GM10248 (cell line): ENCODE measurements around the gene STAT4.

Experiments used
- CTCF ChIA-PET: fragments of 300-600 bp; sonication (Branson Sonifier 250); formaldehyde crosslinking; extraction: SDS; loops from one replicate; lab custom pipeline; 2021; ENCODE audit warnings: antibody characterized with exemption; lab: Yijun Ruan, JAX
- POLR2A ChIA-PET: fragments of 350-650 bp; sonication (Branson Sonifier 250); formaldehyde crosslinking; extraction: SDS; loops from one replicate; lab custom pipeline; 2020; ENCODE audit warnings: antibody characterized with exemption; lab: Yijun Ruan, JAX
- DNase-seq: peaks from one replicate; pipeline ENCODE4 v3.0.0; 2012; ENCODE audit errors: extremely low spot score
- TF ChIP-seq, protein P1 (sequence below): IDR thresholded peaks from 2 replicates; pipeline ENCODE4 v1.5.1; 2012; ENCODE audit warnings: mild to moderate bottlenecking, low read depth; ENCODE audit errors: extremely low read depth, missing control alignments, control extremely low read depth

STAT4 gene

DNA sequence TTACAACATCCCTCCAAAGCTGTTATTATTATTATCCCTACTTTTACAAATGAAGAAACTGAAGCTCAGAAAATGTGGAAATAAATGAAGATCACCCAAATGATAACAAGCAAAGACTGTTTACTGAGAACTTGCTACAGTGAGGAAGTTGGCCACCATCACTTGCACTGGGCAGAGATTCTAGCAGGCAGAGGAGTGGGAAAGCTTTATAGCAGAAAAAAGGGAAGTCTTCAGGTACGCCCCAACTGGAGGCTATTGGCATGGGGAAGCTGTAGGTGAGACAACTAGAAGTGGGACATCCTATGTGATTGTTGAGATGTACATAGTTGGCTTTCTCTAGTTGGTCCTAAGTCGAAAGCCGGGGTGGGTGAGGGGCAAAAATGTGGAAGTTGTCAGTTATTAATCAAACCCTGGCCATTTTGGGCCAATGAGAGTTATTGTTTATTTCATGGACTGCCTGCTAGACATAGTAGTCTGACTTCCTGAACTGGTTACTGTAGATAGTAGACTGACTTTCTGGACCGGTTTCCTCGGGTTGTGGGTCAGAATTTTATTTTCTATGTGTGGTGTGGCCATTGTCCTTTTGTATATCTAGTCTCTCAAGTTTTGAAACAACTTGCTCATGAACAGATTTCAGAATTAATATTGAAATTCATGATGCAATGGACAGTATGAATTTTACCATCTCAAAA, 40.2 kb upstream of the STAT4 start:
- no peak for DNase-seq
- ChIA-PET CTCF (interaction anchor here (0.7 to 1.0 kb wide), 2 partner anchors 13 to 16 kb away, joined by 3 to 4 read pairs; no protein-coding TSS in a partner anchor), POLR2A (no interaction called here)
- TF ChIP-seq, protein P1, sequence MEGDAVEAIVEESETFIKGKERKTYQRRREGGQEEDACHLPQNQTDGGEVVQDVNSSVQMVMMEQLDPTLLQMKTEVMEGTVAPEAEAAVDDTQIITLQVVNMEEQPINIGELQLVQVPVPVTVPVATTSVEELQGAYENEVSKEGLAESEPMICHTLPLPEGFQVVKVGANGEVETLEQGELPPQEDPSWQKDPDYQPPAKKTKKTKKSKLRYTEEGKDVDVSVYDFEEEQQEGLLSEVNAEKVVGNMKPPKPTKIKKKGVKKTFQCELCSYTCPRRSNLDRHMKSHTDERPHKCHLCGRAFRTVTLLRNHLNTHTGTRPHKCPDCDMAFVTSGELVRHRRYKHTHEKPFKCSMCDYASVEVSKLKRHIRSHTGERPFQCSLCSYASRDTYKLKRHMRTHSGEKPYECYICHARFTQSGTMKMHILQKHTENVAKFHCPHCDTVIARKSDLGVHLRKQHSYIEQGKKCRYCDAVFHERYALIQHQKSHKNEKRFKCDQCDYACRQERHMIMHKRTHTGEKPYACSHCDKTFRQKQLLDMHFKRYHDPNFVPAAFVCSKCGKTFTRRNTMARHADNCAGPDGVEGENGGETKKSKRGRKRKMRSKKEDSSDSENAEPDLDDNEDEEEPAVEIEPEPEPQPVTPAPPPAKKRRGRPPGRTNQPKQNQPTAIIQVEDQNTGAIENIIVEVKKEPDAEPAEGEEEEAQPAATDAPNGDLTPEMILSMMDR: no peak

DNA sequence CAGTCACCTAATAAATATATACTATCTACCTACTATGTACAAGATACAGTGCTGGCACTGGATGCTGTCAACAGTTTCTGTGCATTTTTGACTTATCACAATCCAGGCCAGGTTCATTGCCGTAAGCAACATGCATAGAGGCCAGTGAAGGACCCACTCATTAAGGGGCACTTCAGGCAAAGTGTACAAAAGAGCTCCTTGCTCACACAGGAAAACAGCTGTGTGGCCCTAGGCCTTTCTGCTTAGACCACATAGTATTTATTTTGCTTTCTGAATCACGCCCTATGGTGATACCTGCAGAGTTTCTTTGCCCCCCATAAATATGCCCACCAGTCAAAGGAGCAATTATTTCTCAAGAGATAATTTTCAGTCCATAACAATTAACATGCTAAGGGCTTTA, 39.6 kb upstream of the STAT4 start:
- TF ChIP-seq, protein P1: no peak
- ChIA-PET POLR2A (no interaction called here), CTCF (interaction anchor here (0.7 to 1.0 kb wide), 2 partner anchors 14 to 16 kb away, joined by 3 to 4 read pairs; no protein-coding TSS in a partner anchor)
- no peak for DNase-seq

DNA sequence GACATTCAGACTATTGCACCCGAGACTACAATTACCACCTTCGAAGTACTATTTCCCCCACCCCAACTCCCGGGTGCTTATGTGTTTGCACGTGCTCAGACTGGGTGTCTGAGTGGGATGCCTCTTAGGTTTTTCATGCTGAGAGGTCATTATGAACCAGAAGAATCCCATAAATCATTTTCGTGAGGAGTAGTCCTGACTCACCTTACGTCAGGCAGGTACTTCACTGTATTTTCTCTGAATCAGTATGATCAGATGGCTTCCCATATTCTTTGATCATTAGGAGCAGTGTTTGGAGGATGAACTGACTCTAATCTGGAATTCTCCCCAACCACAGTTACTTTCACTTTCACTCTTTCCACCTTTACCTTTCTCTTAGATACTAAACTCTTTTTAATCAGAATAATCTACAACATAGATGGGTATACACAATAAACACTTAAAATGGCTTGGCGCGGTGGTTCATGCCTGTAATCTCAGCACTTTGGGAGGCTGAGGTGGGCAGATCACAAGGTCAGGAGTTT, 38.4 kb upstream of the STAT4 start:
- CTCF ChIA-PET: interaction anchor here (1.0 to 1.8 kb wide), 2 partner anchors 10 to 33 kb away, joined by 4 to 6 read pairs; no protein-coding TSS in a partner anchor
- TF ChIP-seq, protein P1: no peak
- no peak for DNase-seq
- POLR2A ChIA-PET: no interaction called here

DNA sequence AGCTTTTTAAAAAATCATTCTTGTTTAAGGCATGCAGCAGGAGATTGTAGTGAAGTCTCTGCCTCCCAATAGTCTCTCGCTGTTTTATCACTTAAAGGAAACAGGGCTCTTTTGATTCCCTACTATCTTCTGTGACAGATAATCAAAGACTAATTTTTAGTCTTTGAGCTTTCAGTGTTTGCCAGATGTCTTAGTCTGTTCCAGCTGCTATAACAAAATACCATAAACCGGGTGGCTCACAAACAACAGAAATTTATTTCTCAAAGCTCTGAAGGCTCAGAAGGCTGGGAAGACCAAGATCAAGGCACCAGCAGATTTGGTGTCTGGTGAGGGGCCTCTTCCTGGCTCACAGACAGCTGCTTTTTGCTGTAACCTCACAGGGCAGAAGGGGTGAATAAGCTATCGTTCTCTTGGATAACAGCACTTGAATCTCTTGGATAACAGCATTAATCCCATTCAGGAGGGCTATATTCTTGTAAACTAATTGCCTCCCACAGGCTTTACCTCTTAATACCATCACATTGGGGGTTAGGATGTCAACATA, 37.8 kb upstream of the STAT4 start:
- ChIA-PET POLR2A (no interaction called here), CTCF (interaction anchor here (1.0 to 1.8 kb wide), 3 partner anchors 9 to 33 kb away, joined by 3 to 6 read pairs (median 4); no protein-coding TSS in a partner anchor)
- TF ChIP-seq, protein P1: no peak
- DNase-seq: no peak

DNA sequence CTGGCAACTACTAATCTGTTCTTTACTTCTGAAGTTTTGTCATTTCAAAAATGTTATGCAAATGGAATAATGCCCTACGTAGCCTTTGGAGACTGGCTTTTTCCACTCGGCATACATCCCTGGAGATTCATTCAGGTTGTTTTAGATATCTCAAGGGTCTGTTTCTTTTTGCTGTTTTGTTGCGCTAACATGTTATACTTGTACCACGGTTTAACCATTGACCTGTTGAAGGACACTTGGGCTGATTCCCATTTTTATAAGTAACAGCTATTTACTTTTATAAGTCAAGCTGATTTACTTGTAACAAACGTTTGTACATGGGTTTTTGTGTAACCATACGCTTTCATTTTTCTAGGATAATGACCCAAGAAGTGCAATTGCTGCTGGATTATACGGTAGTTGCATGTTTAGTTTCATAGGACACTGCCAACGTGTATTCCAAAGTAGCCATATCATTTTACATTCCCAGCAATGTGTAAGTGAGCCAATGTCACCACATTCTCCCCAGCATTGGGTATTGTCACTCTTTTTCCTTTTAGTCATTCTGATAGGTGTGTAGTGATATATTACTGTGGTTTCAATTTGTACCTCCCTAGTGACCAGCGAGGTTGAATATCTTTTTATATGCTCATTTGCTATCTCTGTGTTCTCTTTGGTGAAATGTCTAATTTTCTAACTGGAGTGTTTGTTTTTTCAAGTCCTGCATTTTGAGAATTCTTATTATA, 36.5 kb upstream of the STAT4 start:
- TF ChIP-seq, protein P1: no peak
- DNase-seq: no peak
- POLR2A ChIA-PET: no interaction called here
- CTCF ChIA-PET: interaction anchor here (1.8 kb wide), 1 partner anchor 32 kb away, joined by 6 read pairs; no protein-coding TSS in a partner anchor

DNA sequence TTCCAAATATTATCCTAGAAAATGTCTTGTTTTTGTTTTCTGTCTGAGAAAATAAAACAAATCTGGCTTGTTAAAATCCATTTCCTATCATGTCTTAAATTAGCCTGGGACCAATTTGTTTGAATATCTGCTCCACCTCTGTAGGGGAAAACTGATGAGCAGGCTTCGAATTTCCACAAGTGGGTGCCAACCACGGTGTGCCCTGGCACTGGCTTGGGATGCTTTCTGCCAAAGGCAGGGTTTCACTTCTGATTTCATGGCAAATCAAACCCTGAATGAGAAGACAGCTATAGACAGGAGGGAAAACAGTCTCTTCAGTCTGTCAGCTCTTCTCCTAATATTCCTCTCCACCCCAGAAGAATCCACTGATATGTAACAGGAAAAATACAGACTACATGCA, 33.7 kb upstream of the STAT4 start:
- TF ChIP-seq, protein P1: no peak
- DNase-seq: no peak
- ChIA-PET CTCF (interaction anchor here (1.6 kb wide), 1 partner anchor 132 kb away, joined by 6 read pairs; no protein-coding TSS in a partner anchor), POLR2A (no interaction called here)
